ENCODE measurements around the gene ANAPC13. TPM values are rescaled to one million over a fixed set of nuclear protein-coding genes. Genes with fewer than 3 reads are reported as not detected.
A peak's percentile ranks its signal among the peaks of the same experiment; 100 is the strongest.

The ANAPC13 gene
- total RNA-seq, 3 donors from 2014 or later (not counting 1 experiment from before 2014, with no cell fraction given): 16.1 to 20.4 (median 16.6) TPM

DNA sequence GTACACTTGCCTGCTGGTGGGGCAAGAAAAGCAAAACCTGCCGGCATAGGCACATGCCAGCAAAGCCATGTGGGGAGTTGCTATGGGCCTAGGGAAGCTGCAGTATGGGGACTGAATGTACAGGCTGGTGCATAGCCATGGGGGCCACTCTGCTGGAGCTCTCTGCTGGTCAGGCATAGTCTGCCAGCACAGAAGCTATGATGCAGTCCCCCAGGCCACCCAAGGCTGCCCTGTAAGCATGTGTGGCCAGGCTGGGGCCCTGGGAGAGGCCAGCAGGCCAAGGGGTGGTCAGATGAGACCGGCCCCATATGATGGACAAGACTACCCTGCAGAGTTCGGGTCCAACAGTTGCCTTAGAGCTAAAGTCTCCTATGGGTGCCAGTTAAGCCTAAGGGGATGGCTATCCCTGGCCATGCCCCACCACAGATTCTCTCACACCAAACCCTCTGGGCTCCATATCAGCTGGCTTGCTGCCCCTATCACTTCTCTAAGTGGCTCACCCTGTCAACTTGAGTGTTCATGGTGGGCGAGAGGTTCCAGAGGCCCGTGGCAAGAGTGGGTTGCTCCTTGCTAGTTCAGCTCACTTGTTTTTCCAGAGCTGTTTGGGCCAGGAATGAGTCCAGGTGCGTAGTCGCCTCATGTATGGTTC lies 41.9 kb upstream of the ANAPC13 start:
- H3K36me3 ChIP-seq (ENCODE audit: control insufficient read depth, insufficient read depth, low read length): no peaks in the 10 kb centered on the region
- H3K27me3 Mint-ChIP-seq (ENCODE audit: low read depth in 2 of 2): no peaks in the 10 kb centered on the region
- intact Hi-C loops (cut with micrococcal nuclease): no loop called here

GRCh38 chr3:134527037-134527436 lies 41.3 kb upstream of the ANAPC13 start:
- H3K4me1 Mint-ChIP-seq: peaks cover 10 to 19% of the 10 kb centered on the region in 2 donors
- H3K4me3 ChIP-seq (ENCODE audit: low read length): no peak overlapping the region
- H3K27me3 Mint-ChIP-seq (ENCODE audit: low read depth in 2 of 2): no peaks in the 10 kb centered on the region
- DNase-seq: peak in 1 of 2 donors; percentile 4
- H3K9me3 ChIP-seq (ENCODE audit: control insufficient read depth, insufficient read depth, low read length): peaks cover 4% of the 10 kb centered on the region
- peaks cover 41% of the 10 kb centered on the region for H3K36me3 Mint-ChIP-seq
- no peak overlapping the region for H3K27ac Mint-ChIP-seq
- TF ChIP-seq CTCF (IDR thresholded peaks at IDR 0.05): no peak
- no peaks in the 10 kb centered on the region for H3K27me3 ChIP-seq (ENCODE audit: control insufficient read depth, insufficient read depth, low read length)
- no peaks in the 10 kb centered on the region for H3K36me3 ChIP-seq (ENCODE audit: control insufficient read depth, insufficient read depth, low read length)
- no peaks in the 10 kb centered on the region for H3K4me1 ChIP-seq (ENCODE audit: control insufficient read depth, insufficient read depth, low read length)
- no peak overlapping the region for H3K27ac ChIP-seq (ENCODE audit: low read length)
- over 99% methylated on average over 4 of the region's 4 CpGs for WGBS (ENCODE audit: insufficient coverage)
- intact Hi-C loops (cut with micrococcal nuclease): no loop called here
- H3K4me3 Mint-ChIP-seq: no peak overlapping the region
- ATAC-seq: peak in 1 of 3 donors; percentile 50
- peaks cover 11 to 36% of the 10 kb centered on the region in 2 donors for H3K9me3 Mint-ChIP-seq

More for the DNA sequence above, 41.9 kb upstream of the ANAPC13 start:
- TF ChIP-seq CTCF (IDR thresholded peaks at IDR 0.05): no peak
- Histone ChIP-seq H3K27ac (ENCODE audit: low read length) (no peak overlapping the region), H3K27me3 (ENCODE audit: control insufficient read depth, insufficient read depth, low read length) (no peaks in the 10 kb centered on the region), H3K9me3 (ENCODE audit: control insufficient read depth, insufficient read depth, low read length) (peaks cover 4% of the 10 kb centered on the region), H3K4me3 (ENCODE audit: low read length) (no peak overlapping the region), H3K4me1 (ENCODE audit: control insufficient read depth, insufficient read depth, low read length) (no peaks in the 10 kb centered on the region)
- H3K9me3 Mint-ChIP-seq: peaks cover 9 to 30% of the 10 kb centered on the region in 2 donors
- no peak for ATAC-seq
- H3K36me3 Mint-ChIP-seq: peaks cover 38% of the 10 kb centered on the region
- no peak for DNase-seq
- H3K27ac Mint-ChIP-seq: no peak overlapping the region
- WGBS (ENCODE audit: insufficient coverage): 99% methylated on average over 7 of the region's 7 CpGs
- no peak overlapping the region for H3K4me3 Mint-ChIP-seq
- H3K4me1 Mint-ChIP-seq: peaks cover 10 to 19% of the 10 kb centered on the region in 2 donors

DNA sequence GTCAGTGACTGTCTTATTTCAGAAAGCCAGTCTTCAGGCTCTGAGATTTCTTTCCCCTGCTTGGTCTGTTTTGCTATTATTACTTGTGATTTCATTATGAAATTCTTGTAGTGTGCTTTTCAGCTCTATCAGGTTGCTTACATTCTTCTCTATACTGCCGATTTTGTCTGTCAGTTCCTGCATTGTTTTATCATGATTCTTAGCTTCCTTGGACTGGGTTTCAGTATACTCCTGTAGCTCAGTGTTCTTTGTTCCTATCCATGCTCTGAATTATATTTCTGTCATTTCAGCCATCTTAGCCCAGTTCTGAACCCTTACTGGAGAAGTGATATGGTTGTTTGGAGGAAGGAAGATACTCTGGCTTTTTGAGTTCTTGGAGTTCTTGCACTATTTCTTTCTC lies 40.5 kb upstream of the ANAPC13 start:
- ATAC-seq (no peak), DNase-seq (no peak)
- Histone ChIP-seq H3K4me3 (ENCODE audit: low read length) (no peak overlapping the region), H3K9me3 (ENCODE audit: control insufficient read depth, insufficient read depth, low read length) (peaks cover 4% of the 10 kb centered on the region), H3K36me3 (ENCODE audit: control insufficient read depth, insufficient read depth, low read length) (no peaks in the 10 kb centered on the region), H3K27ac (ENCODE audit: low read length) (no peak overlapping the region), H3K27me3 (ENCODE audit: control insufficient read depth, insufficient read depth, low read length) (no peaks in the 10 kb centered on the region), H3K4me1 (ENCODE audit: control insufficient read depth, insufficient read depth, low read length) (no peaks in the 10 kb centered on the region)
- intact Hi-C loops (cut with micrococcal nuclease): no loop called here
- no peak for TF ChIP-seq CTCF (IDR thresholded peaks at IDR 0.05)
- Mint-ChIP-seq H3K4me1 (peaks cover 10 to 19% of the 10 kb centered on the region in 2 donors), H3K4me3 (no peak overlapping the region), H3K36me3 (peaks cover 41% of the 10 kb centered on the region), H3K27ac (no peak overlapping the region), H3K9me3 (peaks cover 11 to 36% of the 10 kb centered on the region in 2 donors), H3K27me3 (ENCODE audit: low read depth in 2 of 2) (no peaks in the 10 kb centered on the region)
- 92% methylated on average over 1 of the region's 1 CpG for WGBS (ENCODE audit: insufficient coverage)

DNA sequence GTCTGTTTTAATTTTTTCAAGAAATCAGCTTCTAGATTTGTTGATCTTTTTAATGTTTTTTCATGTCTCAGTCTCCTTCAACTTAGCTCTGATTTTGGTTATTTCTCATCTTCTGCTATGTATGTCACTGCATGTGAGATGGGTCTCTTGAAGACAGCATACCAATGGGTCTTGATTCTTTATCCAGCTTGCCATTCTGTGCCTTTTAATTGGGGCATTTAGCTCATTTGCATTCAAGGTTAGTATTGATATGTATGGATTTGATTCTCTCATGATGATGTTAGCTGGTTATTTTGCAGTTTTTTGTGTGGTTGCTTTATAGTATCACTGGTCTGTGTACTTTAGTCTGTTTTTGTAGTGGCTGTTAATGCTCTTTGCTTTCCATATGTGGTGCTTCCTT lies 39.5 kb upstream of the ANAPC13 start:
- Histone ChIP-seq H3K4me3 (ENCODE audit: low read length) (no peak overlapping the region), H3K4me1 (ENCODE audit: control insufficient read depth, insufficient read depth, low read length) (no peaks in the 10 kb centered on the region), H3K27me3 (ENCODE audit: control insufficient read depth, insufficient read depth, low read length) (no peaks in the 10 kb centered on the region), H3K9me3 (ENCODE audit: control insufficient read depth, insufficient read depth, low read length) (peaks cover 4% of the 10 kb centered on the region), H3K36me3 (ENCODE audit: control insufficient read depth, insufficient read depth, low read length) (no peaks in the 10 kb centered on the region), H3K27ac (ENCODE audit: low read length) (no peak overlapping the region)
- peaks cover 41% of the 10 kb centered on the region for H3K36me3 Mint-ChIP-seq
- intact Hi-C loops (cut with micrococcal nuclease): no loop called here
- peaks cover 10 to 19% of the 10 kb centered on the region in 2 donors for H3K4me1 Mint-ChIP-seq
- no peak overlapping the region for H3K27ac Mint-ChIP-seq
- no peak for DNase-seq
- ATAC-seq: no peak
- TF ChIP-seq CTCF (IDR thresholded peaks at IDR 0.05): no peak
- no peaks in the 10 kb centered on the region for H3K27me3 Mint-ChIP-seq (ENCODE audit: low read depth in 2 of 2)
- H3K4me3 Mint-ChIP-seq: no peak overlapping the region
- H3K9me3 Mint-ChIP-seq: peaks cover 11 to 37% of the 10 kb centered on the region in 2 donors
